GM23248 (cell line): ENCODE results near the gene CCDC85C.

Experiments used
- EZH2 ChIP-seq: fragments of 200-600 bp; sonication (generic); IDR thresholded peaks from 2 replicates; pipeline ENCODE4 v1.6.1; 2018; ENCODE audit warnings: antibody characterized with exemption, mild to moderate bottlenecking; ENCODE audit not compliant: insufficient read depth, poor library complexity, severe bottlenecking
- EZH2phosphoT487 ChIP-seq: fragments of 200-600 bp; sonication (generic); IDR thresholded peaks from 2 replicates; pipeline ENCODE4 v1.6.1; 2018; ENCODE audit warnings: antibody characterized with exemption, moderate library complexity, mild to moderate bottlenecking, low read depth; ENCODE audit not compliant: insufficient read depth

- no peak for TF ChIP-seq EZH2
- no peak for TF ChIP-seq EZH2phosphoT487
Observed at GRCh38 chr14:99516156-99516870, 87.7 kb downstream of the CCDC85C start.
